GM06990 (cell line): Measurements from ENCODE around the gene APLNR.

Experiments used
- DNase-seq: peaks from one replicate; pipeline ENCODE4 v3.0.0-alpha.2; 2011; ENCODE audit not compliant: insufficient read length; ENCODE audit errors: extremely low read depth
- H3K27me3 ChIP-seq: replicated peaks from 2 replicates; pipeline ENCODE4 v1.6.0; 2011; ENCODE audit warnings: low read length; ENCODE audit not compliant: control insufficient read depth, insufficient read depth
- H3K36me3 ChIP-seq: 2 replicates; pipeline ENCODE4 v1.5.1; 2011; ENCODE audit warnings: low read length; ENCODE audit not compliant: control insufficient read depth, insufficient read depth
- H3K4me3 ChIP-seq: replicated peaks from 2 replicates; pipeline ENCODE4 v1.5.1; 2011; ENCODE audit warnings: low read depth, mild to moderate bottlenecking, control low read depth, low read length
- TF ChIP-seq, protein P1 (sequence below): IDR thresholded peaks from 2 replicates; pipeline ENCODE4 v1.5.1; 2011; ENCODE audit warnings: low read length, control low read depth, mild to moderate bottlenecking, inconsistent platforms; ENCODE audit not compliant: insufficient read depth, poor library complexity, severe bottlenecking

APLNR gene

DNA sequence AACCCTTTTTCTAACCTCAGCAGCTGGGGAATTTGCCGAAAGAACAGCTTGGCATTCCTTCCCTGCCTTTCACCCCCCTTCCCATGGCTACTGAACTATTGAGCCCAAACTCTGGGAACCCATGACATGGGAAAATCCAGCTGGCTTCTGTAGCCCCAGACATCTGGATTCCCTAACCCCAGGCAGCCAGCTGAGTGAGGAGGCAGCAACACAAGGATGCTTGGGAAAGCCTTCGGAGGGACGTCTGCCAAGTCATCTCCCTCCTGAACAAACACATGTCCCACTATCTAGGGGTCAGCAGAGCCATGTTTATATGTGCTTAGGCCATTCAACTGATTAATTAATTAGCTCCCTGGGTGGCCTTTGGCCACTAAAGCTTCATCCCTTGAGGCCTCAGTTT, 33.7 kb downstream of the APLNR start:
- no peak for DNase-seq
- TF ChIP-seq, protein P1, sequence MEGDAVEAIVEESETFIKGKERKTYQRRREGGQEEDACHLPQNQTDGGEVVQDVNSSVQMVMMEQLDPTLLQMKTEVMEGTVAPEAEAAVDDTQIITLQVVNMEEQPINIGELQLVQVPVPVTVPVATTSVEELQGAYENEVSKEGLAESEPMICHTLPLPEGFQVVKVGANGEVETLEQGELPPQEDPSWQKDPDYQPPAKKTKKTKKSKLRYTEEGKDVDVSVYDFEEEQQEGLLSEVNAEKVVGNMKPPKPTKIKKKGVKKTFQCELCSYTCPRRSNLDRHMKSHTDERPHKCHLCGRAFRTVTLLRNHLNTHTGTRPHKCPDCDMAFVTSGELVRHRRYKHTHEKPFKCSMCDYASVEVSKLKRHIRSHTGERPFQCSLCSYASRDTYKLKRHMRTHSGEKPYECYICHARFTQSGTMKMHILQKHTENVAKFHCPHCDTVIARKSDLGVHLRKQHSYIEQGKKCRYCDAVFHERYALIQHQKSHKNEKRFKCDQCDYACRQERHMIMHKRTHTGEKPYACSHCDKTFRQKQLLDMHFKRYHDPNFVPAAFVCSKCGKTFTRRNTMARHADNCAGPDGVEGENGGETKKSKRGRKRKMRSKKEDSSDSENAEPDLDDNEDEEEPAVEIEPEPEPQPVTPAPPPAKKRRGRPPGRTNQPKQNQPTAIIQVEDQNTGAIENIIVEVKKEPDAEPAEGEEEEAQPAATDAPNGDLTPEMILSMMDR = no peak
- H3K27me3 ChIP-seq = no peaks in the 10 kb centered on the region; the same call in 1 of the 2 replicates
- H3K4me3 ChIP-seq = no peak overlapping the region
- H3K36me3 ChIP-seq = no peaks in the 10 kb centered on the region

DNA sequence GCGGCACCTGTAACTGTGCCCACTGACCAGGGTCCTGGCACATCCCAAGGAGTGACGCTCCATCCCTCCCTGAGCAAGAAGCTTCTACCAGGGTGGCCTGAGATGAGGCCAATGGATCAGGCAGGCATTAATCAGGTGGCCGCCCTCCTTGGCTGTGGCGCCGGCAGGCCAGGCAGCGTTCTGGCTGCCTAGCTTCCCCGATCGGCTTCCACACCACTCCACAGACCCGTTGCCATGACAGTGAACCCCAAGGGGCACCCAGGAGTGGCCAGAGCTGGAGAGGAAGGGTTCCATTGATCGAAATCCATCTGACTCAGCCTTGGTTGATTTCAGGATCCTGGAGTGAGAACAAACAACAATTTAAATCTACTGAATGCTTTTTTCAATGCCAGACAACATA, 34.8 kb downstream of the APLNR start:
- TF ChIP-seq, protein P1 = no peak
- no peaks in the 10 kb centered on the region for H3K36me3 ChIP-seq
- H3K27me3 ChIP-seq = no peaks in the 10 kb centered on the region; the same call in 1 of the 2 replicates
- no peak overlapping the region for H3K4me3 ChIP-seq
- no peak for DNase-seq

DNA sequence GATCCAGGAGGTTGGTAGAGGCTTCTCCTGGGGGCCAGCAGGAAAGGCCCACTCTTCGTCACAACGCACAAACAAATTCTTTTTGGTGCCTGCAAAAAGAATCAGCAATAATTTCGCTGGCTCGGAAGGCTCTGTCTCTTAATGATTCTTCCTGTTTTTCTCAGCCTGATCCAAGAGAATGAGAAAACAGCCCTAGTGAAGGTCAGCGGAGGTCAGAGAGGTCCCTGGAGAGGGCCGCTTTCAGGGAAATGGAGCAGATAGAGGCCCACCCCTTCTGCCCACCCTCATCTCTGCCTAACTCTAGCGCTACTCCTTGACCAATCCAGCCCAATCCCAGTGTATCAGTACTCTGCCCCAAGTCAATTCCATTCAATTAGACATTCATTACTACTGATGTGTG, 36.1 kb downstream of the APLNR start:
- TF ChIP-seq, protein P1 = no peak
- no peak for DNase-seq
- no peak overlapping the region for H3K4me3 ChIP-seq
- H3K27me3 ChIP-seq = no peaks in the 10 kb centered on the region; the same call in 1 of the 2 replicates
- H3K36me3 ChIP-seq = no peaks in the 10 kb centered on the region

DNA sequence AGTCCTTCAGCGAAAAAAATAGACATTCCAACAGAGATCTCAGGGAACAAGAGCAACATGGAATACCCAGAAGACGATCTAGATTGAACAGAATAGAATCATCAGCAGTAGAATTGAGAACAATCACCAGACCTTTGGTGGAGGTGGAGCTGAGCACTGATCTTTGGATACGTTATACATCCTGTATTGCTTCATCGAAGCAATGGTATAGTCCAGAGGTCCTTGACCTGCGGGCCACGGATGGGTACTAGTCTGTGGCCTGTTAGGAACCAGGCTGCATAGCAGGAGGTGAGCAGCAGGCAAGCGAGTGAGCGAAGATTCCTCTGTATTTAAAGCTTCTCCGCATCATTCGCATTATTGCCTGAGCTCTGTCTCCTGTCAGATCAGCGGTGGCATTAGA, 37.7 kb downstream of the APLNR start:
- Histone ChIP-seq H3K36me3 (no peaks in the 10 kb centered on the region), H3K27me3 (no peaks in the 10 kb centered on the region; the same call in 1 of the 2 replicates), H3K4me3 (no peak overlapping the region)
- no peak for DNase-seq
- TF ChIP-seq, protein P1 = no peak

DNA sequence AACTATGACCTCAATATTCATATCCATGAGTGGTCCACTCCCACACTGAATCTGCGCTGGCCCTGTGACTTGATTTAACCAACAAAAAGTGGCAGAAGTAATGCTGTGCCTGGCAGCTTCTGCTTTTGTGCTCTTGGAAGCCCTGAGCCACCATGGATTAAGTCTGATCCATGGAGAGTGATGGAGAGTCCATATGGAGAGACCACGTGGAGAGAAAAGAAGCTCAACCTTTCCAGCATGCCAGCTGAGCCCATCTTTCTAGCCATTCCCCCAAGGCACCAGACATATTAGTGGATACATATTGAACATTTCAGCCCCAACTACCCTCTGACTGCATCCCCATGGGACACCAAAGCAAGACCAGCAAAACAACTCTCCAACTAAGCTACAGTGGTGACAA, 39.3 kb downstream of the APLNR start:
- TF ChIP-seq, protein P1 = no peak
- Histone ChIP-seq H3K4me3 (no peak overlapping the region), H3K27me3 (no peaks in the 10 kb centered on the region; the same call in 1 of the 2 replicates), H3K36me3 (no peaks in the 10 kb centered on the region)
- DNase-seq = no peak

DNA sequence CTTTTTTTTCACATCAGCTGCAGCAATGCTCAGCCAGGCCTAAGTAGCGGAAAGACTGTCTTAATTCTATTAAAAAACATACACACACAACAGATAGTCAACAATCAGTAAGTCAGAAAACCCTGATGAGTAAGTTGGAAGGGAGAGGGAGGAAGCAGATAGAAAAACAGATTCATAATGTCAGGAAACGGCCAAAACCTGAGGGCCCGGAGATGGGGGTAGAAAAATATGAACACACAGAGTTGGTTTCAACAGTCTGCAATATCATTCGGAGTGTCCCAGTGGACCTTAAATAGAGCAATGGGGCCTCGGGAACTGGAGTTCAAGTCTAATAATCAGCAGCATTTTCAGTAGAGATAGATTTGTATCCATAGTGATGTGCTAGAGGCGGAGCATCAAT, 40.5 kb downstream of the APLNR start:
- TF ChIP-seq, protein P1 = no peak
- DNase-seq = no peak

More for the DNA sequence above, 40.5 kb downstream of the APLNR start:
- Histone ChIP-seq H3K36me3 (no peaks in the 10 kb centered on the region), H3K27me3 (no peaks in the 10 kb centered on the region; the same call in 1 of the 2 replicates), H3K4me3 (no peak overlapping the region)
